B cell (primary cell): ENCODE results near the gene CST1.

ENCODE experiments used
- CTCF ChIP-seq: fragments of 200-600 bp; IDR thresholded peaks from one replicate; pipeline ENCODE4 v1.8.0; 2022; ENCODE audit warnings: antibody characterized with exemption, mild to moderate bottlenecking
- EZH2 ChIP-seq: IDR thresholded peaks from 2 replicates; pipeline ENCODE4 v1.6.1; 2012; ENCODE audit warnings: borderline replicate concordance, low read depth, mild to moderate bottlenecking, moderate library complexity, low read length; ENCODE audit not compliant: insufficient read depth, poor library complexity, severe bottlenecking

DNA sequence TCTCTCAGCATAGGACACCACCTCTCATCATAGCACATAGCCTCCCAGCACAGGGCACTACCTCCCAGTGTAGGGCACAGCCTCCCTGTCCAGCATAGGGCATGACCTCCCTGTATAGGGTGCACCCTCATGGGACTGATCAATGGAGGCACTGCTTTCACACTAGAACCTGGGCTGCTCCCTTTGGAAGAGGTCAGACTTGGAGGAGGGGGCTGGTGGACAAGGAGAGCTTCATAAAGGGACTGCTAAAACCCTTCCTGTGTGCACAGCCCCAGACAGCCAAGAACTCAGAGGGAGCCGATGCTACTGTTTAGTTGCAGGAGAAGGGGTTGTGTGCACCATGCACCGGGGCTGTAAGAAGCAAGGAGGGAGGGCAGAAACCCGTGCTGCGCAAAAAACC, 40.0 kb downstream of the CST1 start:
- TF ChIP-seq CTCF = no peak
- TF ChIP-seq EZH2 = no peak
